Measurements from ENCODE around the gene RAD51B. TPM values are rescaled to one million over a fixed set of nuclear protein-coding genes. Genes with fewer than 3 reads are reported as not detected.
A peak's percentile ranks its signal among the peaks of the same experiment; 100 is the strongest.

The RAD51B gene
- total and polyA plus RNA-seq, 2 of the 13 experiments (the other 11 are each of a cell fraction or from before 2014, with no cell fraction given) = 7.0 to 9.5 TPM

GRCh38 chr14:68688872-68689371 is 869.3 kb downstream of the RAD51B start:
- in situ Hi-C loops (cut with HindIII; ENCODE audit: extremely low pct_ligation_motif_present, low pct_unique_long_range_greater_than_20kb) = no loop called here

More at GRCh38 chr14:68688872-68689371, 869.3 kb downstream of the RAD51B start:
- peaks cover 33% of the 10 kb centered on the region for H3K4me1 ChIP-seq (ENCODE audit: insufficient read depth, low read length)
- no peak overlapping the region for H3K4me2 ChIP-seq (ENCODE audit: low read depth, low read length)
- no peak overlapping the region for H3K4me3 ChIP-seq (replicated peaks in 1 of 3; ENCODE audit: insufficient read depth in 1 of 3, low read depth in 2 of 3, low read length in 3 of 3)
- ChIA-PET CTCF (ENCODE audit: low intra/inter-chr PET ratio, low total read pairs) (no interaction called here), POLR2A (no interaction called here)
- peaks cover 4% of the 10 kb centered on the region; the same call in 1 of the 2 replicates for H3K9me3 ChIP-seq (ENCODE audit: low read length)
- DNase-seq (ENCODE audit: low spot score) (no peak), ATAC-seq (no peak), FAIRE-seq (no peak)
- peaks cover 0 to 57% of the 10 kb centered on the region in 2 experiments; a peak in 4 of 5 replicates for H3K27me3 ChIP-seq (ENCODE audit: control insufficient read depth in 1 of 2, insufficient read depth in 2 of 2, low read length in 2 of 2)
- H3K36me3 ChIP-seq (replicated peaks in 1 of 2; ENCODE audit: control insufficient read depth in 1 of 2, insufficient read depth in 2 of 2, low read length in 2 of 2) = no peaks in the 10 kb centered on the region
- no peak overlapping the region for H2AFZ ChIP-seq (ENCODE audit: low read length)
- no peak overlapping the region for H3K9ac ChIP-seq (ENCODE audit: insufficient read depth, low read depth, low read length)
- intact Hi-C loops (cut with micrococcal nuclease; ENCODE audit: unreplicated experiment) = no loop called here
- BruUV-seq (replicated peaks) = no TSS peak
- no peak overlapping the region for H3K27ac ChIP-seq (ENCODE audit: extremely low read length, insufficient read depth, low read length)
- no peaks in the 10 kb centered on the region for H3K79me2 ChIP-seq (ENCODE audit: insufficient read depth, low read length)
- no peak for TF ChIP-seq ZNF619 (CRISPR knock-in tag; IDR thresholded peaks at IDR 0.05)
- no peak for TF ChIP-seq TMF1 (CRISPR knock-in tag; IDR thresholded peaks at IDR 0.05; ENCODE audit: low read depth)
- TF ChIP-seq HMG20A (CRISPR knock-in tag; IDR thresholded peaks at IDR 0.05; ENCODE audit: borderline replicate concordance) = no peak
- no peak for TF ChIP-seq AGO1 (IDR thresholded peaks at IDR 0.05; ENCODE audit: low read depth, low read length, poor library complexity, severe bottlenecking)
- TF ChIP-seq CTCF (CRISPR knock-in tag; IDR thresholded peaks at IDR 0.05) = peak; percentile 21; the same call in 1 of the 2 replicates
- TF ChIP-seq ZNF549 (CRISPR knock-in tag; IDR thresholded peaks at IDR 0.05) = no peak
- TF ChIP-seq PLSCR1 (CRISPR knock-in tag; IDR thresholded peaks at IDR 0.05; ENCODE audit: borderline replicate concordance) = no peak
- TF ChIP-seq SMC3 (IDR thresholded peaks at IDR 0.05; ENCODE audit: low read length) = 0 out of 2 replicates have a peak, but pooled peaks have one; percentile 5
- no peak for TF ChIP-seq ZXDC (CRISPR knock-in tag; IDR thresholded peaks at IDR 0.05)
- peak; percentile 33 for TF ChIP-seq STAG1 (CRISPR knock-in tag; IDR thresholded peaks at IDR 0.05)
- TF ChIP-seq ARNTL (CRISPR knock-in tag; IDR thresholded peaks at IDR 0.05) = no peak
- no peak for TF ChIP-seq ARNT (IDR thresholded peaks at IDR 0.05)
- 28% methylated on average over 9 of the region's 9 CpGs for WGBS (ENCODE audit: low lambda C conversion rate)
- no peaks in the 10 kb centered on the region for H4K20me1 ChIP-seq (ENCODE audit: insufficient read depth, low read length)

Data from HepG2 (cell line).